ENCODE measurements around the gene ABCA7.

Gene ABCA7

DNA sequence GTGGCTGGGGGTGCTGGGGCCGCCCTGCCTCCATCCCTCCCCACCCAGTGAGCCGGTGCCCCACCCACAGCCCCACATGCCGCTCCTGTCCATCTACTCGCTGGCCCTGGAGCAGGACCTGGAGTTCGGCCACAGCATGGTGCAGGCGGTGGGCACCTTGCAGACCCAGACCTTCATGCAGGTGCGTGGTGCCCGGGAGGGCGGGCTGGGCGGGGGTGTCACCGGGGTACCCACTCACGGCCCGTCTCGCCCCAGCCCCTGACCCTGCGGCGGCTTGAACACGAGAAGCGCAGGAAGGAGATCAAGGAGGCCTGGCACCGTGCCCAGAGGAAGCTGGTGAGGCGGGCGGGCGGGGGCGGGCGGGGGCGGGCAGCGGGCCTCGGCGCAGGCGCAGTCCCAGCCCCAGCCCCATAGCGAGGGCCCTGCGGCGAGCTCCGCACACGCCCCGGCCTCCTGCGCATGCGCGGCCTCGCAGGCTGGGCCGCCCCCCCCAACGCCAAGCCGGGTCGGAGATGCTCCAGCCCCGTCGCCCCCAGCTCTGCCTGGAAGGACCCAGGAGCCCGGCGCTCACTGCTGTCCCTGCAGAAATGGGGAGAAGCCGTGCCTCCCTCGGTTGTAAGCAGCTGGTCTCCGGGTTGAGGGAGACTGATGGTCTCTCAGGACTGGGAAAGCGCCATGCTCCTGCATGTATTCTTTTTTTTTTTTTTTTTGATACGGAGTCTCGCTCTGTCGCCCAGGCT is 34.8 kb downstream of the ABCA7 start:
- peak; percentile 83 for DNase-seq

DNA sequence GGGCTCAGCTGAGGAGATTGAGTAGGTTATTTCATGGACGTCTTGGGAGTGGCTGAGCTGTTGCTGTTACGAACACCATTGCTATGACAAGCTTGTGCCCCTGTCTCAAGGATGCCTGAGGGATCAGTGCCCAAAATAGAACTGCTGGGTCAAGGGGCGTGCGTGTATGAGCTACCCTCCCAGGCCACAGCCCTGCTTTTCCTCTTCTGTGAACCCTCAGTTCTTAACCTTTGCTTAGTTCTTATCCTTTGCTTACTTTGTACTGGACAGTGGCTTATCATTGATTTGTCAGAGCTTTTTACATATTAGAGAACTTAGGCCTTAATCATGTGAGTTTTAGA is 36.1 kb downstream of the ABCA7 start:
- no peak for DNase-seq

DNA sequence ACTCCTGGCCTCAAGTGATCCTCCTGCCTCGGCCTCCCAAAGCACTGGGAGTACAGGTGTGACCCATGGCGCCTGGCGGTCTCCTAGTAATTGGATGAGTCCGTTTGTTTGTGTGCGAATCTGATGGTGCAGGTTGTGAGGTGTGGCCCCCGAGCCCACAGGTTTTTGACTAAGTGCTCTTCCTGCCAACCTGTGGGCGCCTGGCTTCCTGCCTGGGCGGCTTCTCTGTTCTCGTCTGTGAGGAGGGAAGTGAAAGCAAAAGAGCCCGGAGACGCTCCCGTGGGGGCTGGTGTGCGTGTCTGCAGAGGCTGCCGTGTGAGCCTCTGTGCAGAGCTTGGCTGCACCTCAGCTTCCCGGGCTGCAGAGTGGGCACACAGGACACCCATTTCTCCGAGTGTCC is 37.0 kb downstream of the ABCA7 start:
- DNase-seq: peak; percentile 73

- no peak for DNase-seq
Observed at GRCh38 chr19:1079566-1080111, 39.7 kb downstream of the ABCA7 start.

DNA sequence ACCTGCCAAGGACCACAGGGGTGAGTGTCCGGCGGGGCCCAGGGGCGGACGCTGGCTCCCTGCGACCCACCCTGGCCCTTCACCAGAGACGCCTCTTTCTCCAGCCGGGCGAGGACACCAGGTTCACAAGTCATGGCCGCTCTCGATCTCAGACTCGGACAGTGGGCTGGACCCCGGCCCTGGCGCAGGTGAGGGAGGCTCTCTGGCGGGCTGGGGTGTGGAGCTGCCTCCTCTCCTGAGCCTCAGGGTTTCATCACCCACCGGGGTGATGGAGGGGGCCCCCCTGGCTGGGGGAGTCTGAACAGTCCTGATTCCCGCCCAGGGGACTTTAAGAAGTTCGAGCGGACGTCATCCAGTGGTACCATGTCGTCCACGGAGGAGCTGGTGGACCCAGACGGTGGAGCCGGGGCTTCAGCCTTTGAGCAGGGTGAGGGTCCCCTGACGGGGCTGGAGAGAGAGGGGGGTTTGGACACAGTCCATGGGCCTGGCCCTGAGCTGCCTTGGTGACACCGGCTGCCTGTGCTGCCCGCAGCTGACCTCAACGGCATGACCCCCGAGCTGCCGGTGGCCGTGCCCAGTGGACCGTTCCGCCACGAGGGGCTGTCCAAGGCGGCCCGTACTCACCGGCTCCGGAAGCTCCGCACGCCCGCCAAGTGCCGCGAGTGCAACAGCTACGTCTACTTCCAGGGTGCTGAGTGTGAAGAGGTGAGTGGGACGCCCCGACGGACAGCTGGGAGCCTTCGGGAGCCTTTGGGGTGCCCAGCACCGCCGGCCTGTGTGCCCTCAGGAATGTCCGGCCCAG is 40.7 kb downstream of the ABCA7 start:
- no peak for DNase-seq

GRCh38 chr19:1081301-1082164 is 41.6 kb downstream of the ABCA7 start:
- DNase-seq: no peak

- DNase-seq: peak; percentile 93
Observed at GRCh38 chr19:1082165-1082927, 42.4 kb downstream of the ABCA7 start.

DNA sequence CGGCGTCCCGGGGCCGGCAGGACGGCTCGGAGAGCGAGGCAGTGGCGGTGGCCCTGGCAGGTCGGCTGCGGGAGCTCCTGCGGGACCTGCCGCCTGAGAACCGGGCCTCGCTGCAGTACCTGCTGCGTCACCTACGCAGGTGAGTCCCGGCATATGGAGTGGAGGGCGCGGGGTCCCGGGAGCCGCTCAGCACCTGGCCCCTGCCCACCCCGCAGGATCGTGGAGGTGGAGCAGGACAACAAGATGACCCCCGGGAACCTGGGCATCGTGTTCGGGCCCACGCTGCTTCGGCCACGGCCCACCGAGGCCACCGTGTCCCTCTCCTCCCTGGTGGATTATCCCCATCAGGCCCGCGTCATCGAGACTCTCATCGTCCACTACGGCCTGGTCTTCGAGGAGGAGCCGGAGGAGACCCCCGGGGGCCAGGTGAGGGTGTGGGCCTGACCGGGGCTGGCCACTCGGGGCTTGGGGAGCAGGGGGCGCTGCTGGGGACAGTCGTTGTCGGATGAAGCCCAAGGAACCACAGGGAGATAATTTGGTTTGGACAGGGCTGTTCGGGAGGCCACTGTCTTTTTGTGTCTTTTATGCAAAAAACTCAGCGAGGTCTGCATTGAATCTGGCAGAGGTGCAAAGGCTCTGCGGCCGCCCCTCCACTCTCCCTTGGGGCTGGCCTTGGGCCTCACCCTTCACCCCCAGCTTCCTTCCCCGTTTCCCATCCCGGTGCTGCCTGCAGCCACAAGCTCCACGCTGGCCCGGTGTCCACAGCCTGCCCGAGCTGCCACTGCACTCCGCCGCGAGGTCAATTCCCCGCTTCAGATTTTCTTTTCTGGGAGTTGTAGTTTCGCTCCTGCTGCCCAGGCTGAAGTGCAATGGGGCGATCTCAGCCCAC is 43.3 kb downstream of the ABCA7 start:
- no peak for DNase-seq

DNA sequence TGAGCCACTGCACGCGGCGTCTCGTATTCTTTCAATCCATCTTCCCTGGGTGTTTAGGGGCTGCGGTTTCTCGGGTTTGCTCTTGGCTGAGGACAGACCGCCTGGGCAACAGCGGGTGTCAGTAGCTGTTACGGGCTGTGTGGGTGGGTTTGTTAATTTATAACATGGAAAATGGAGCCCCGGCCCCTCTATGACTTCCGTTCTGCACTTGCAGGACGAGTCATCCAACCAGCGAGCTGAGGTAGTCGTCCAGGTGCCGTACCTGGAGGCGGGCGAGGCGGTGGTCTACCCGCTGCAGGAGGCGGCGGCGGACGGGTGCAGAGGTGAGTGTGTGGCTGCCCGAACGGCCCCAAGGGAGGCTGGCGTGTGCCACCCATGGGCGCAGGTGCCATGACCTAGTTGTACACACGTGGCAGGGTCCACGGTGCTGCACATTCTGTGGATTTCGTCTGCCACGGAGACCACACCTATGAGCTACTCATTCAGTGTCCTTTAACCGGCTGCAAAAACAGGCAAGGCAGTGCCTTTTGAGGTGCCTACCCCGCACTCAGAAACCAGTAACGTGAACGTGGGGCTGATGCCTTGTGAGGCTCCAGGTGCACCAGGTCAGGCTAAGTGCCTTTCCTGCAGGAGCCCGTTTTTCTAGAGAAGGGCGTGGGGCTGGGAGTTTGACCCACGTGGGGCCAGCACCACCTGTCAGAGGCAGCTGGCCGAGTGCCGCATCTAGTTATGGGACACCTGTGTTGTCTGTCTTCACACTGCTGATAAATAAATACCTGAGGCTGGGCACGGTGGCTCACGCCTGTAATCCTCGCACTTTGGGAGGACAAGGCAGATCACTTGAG is 44.3 kb downstream of the ABCA7 start:
- no peak for DNase-seq

GRCh38 chr19:1085053-1085658 is 45.2 kb downstream of the ABCA7 start:
- DNase-seq: no peak

DNA sequence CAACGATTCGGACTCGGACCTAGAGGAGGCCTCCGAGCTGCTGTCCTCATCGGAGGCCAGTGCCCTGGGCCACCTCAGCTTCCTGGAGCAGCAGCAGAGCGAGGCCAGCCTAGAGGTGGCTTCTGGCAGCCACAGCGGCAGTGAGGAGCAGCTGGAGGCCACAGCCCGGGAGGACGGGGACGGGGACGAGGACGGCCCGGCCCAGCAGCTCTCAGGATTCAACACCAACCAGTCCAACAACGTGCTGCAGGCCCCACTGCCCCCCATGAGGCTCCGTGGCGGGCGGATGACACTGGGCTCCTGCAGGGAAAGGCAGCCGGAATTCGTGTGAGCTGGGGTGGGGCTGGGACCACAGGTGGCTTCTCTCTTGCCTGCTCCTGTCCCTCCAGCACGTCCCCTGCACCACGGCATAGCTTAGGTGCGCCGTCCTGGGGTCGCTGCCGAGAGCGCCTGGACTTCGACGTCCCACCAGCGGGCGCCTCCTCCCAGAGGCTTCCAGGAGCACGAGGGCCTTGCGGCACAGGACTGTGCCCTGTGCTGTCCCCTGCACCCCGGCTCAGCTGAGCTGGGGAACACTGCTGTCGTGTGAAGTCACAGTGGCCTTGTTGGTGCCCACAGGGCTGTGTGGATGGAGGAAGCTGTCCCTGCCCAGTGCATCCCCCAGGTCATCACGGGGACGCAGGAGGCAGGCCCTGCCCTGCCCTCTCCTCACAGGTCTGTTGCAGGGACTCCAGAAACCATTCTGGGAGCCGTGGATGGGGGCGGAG is 46.0 kb downstream of the ABCA7 start:
- no peak for DNase-seq

DNA sequence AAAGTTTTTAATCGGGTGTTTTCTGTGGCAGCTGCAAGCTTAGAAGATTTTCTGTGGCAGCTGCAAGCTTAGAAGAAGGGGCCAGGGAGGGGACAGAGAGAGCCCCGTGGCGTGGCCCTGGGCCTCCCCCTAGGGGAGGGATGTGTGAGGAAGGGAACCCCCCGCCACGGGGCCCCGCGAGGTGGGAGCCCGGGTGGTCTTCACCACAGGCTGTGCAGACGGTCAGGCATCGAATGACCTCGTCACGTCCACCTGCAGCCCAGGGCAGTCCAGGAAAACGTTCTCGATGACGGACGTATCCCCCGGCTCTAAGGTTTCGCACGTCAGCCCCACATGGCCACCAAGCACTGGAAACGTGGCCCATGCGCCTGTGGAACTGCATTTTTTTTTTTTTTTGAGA is 46.7 kb downstream of the ABCA7 start:
- DNase-seq: no peak

GRCh38 chr19:1087813-1088415 is 48.0 kb downstream of the ABCA7 start:
- no peak for DNase-seq

DNA sequence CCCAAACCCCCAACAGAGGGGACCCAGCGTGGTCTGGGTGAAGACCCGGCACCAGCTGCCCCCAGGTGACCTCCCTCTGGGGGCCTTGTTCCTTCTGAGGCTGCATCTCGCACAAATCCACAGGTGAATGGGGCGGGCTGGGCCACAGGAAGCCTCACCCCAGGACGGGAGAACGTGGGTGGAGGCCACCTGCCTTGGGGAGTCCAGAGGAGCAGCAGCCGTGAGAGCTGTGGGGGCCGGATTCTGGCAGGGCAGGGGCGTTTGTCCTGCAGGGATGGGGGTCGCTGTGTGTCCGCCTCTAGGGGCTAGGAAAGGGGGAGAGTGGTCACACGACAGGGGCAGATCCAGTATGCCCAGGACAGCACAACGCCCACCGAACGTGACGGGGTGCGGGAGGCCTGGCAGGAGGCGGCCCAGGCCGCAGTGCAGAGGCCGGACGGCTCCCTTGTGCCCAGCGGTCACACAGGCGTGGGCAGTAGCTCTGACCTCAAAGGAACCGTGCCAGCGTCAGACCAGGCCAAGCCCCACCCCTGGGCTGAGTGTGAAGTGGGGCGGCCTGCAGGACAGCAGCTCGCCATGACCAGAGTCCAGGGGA is 48.6 kb downstream of the ABCA7 start:
- DNase-seq: no peak

- DNase-seq: no peak
Observed at GRCh38 chr19:1089126-1089771, 49.3 kb downstream of the ABCA7 start.

DNA sequence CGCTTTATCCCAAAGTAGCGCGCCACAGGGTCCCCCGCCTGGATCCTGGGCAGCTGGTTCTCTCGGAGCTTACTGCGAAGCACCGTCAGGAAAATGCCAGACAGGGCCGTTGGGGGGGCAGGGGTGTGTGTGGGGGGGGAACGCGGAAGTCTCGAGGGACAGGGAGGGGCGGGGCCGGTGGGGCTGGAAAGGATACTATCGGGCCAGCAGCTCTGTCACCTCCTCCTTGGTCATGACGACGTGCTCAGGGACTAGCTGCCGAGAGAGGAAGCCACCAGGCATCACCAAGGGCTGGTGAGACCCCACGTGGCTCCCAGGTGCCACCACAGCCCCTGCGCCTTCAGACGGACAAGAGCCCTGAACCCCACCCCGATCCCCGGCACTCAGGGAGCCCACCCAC is 50.0 kb downstream of the ABCA7 start:
- no peak for DNase-seq

DNA sequence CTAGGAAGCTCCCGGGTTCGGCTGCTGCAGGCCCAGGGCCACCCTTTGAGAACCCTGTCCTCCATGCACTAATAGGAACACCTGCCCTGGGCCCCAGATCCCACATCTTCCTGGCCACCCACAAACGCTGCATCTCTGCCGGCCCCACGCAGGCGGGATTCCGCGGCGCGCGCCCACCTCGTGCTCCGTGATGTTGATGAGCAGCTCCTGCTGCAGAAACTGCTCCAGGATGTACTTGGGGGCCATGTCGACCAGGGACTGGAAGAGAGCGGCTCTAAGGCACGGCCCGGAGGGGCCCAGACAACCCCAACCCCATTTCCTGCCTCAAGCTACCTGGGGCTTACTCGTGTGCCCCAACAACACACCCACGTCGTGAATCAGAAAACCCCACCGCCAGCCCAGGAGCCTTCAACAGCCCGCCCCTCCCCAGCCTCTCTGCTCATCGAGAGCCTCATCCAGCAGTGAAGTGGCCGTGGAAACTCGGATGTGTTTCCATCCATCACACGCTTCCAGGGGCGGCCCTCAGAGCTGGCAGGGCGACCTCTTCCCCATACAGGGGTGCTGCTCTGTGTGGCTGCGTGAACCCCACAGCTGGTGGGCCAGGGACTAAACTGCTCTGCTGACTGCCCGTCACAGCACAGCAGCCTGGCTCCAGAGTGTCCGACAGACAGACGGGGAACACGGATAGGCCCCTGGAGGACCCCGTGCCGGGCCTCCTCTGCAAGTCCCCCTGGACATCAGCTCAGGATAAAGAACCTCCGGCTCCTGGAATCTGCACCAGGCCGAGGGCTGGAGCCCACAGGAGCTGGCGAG is 51.0 kb downstream of the ABCA7 start:
- DNase-seq: no peak
